H1 (cell line): ENCODE measurements around the gene KCNA5. TPM values are rescaled to one million over a fixed set of nuclear protein-coding genes. Genes with fewer than 3 reads are reported as not detected.

Experiments
- CTCF ChIA-PET: fragments of 300-600 bp; sonication (Branson Sonifier 250); formaldehyde crosslinking; loops from one replicate; lab custom pipeline; 2021; ENCODE audit not compliant: partially characterized antibody; lab: Charles Lee
- POLR2A ChIA-PET: fragments of 300-600 bp; sonication (Branson Sonifier 250); formaldehyde crosslinking; loops from one replicate; lab custom pipeline; 2021; ENCODE audit warnings: inconsistent platforms; ENCODE audit not compliant: partially characterized antibody; lab: Charles Lee
- DNase-seq, 2 experiments: peaks; one replicate each; pipeline versions ENCODE4 v3.0.0 to v3.0.0-alpha.2; 2010 to 2022; ENCODE audit warnings: low spot score in 2 of 2, low read depth in 1 of 2, mixed read lengths in 1 of 2
- FAIRE-seq: peaks from 2 replicates; lab custom pipeline; 2011; peaks lifted over from hg19 to GRCh38; lab: Jason Lieb, UNC
- H2AFZ ChIP-seq: 2 replicates; pipeline ENCODE4 v1.8.1; 2012; ENCODE audit warnings: low read length, inconsistent platforms
- H2AK5ac ChIP-seq: 2 replicates; pipeline ENCODE4 v1.6.1; 2013; ENCODE audit warnings: low read depth, low read length
- H2BK120ac ChIP-seq: replicated peaks from 2 replicates; pipeline ENCODE3; 2013; ENCODE audit warnings: low read depth, low read length, inconsistent platforms
- H2BK12ac ChIP-seq: 2 replicates; pipeline ENCODE4 v1.6.1; 2013; ENCODE audit warnings: low read depth, low read length
- H2BK15ac ChIP-seq: 2 replicates; pipeline ENCODE4 v1.6.1; 2013; ENCODE audit warnings: low read length
- H2BK20ac ChIP-seq: 2 replicates; pipeline ENCODE4 v1.6.1; 2013; ENCODE audit warnings: low read length
- H2BK5ac ChIP-seq: 2 replicates; pipeline ENCODE4 v1.6.1; 2013; ENCODE audit warnings: low read depth, low read length
- H3K14ac ChIP-seq: 2 replicates; pipeline ENCODE4 v1.6.1; 2013; ENCODE audit warnings: inconsistent platforms; ENCODE audit not compliant: insufficient read length
- H3K18ac ChIP-seq: 2 replicates; pipeline ENCODE4 v1.6.1; 2013; ENCODE audit warnings: low read length; ENCODE audit errors: extremely low read depth
- H3K23ac ChIP-seq: 2 replicates; pipeline ENCODE4 v1.6.1; 2013; ENCODE audit warnings: inconsistent platforms; ENCODE audit not compliant: insufficient read length
- H3K23me2 ChIP-seq: 2 replicates; pipeline ENCODE4 v1.6.1; 2013; ENCODE audit warnings: low read depth, low read length
- H3K27ac ChIP-seq: 2 replicates; pipeline ENCODE4 v1.6.1; 2011; ENCODE audit warnings: low read depth, low read length, inconsistent platforms
- H3K27me3 ChIP-seq, 4 experiments: replicated peaks in 1 of 4; 1 replicate in 1 of 4; 2 replicates in 3 of 4; pipeline versions ENCODE4 v1.6.1 to v1.8.1; 2011 to 2013; ENCODE audit warnings: low read length in 3 of 4, mild to moderate bottlenecking in 3 of 4, inconsistent platforms in 2 of 4, mixed read lengths in 2 of 4, moderate library complexity in 1 of 4; ENCODE audit not compliant: control insufficient read depth in 3 of 4, insufficient read depth in 3 of 4; ENCODE audit errors: extremely low read depth in 1 of 4
- H3K36me3 ChIP-seq, 4 experiments: 2 replicates each; pipeline versions ENCODE4 v1.6.1 to v1.8.1; 2011 to 2013; ENCODE audit warnings: mild to moderate bottlenecking in 4 of 4, low read length in 3 of 4, moderate library complexity in 2 of 4, control low read depth in 1 of 4, inconsistent platforms in 1 of 4; ENCODE audit not compliant: insufficient read depth in 4 of 4, control insufficient read depth in 2 of 4
- H3K4ac ChIP-seq: replicated peaks from 2 replicates; pipeline ENCODE3; 2013; ENCODE audit warnings: low read length, low read depth, mixed read lengths, inconsistent platforms; ENCODE audit not compliant: insufficient read length
- H3K4me1 ChIP-seq, 4 experiments: replicated peaks in 1 of 4; 1 replicate in 1 of 4; 2 replicates in 3 of 4; pipeline versions ENCODE4 v1.6.1 to v1.8.1; 2011 to 2013; ENCODE audit warnings: low read length in 3 of 4, inconsistent platforms in 2 of 4, mixed read lengths in 1 of 4; ENCODE audit not compliant: insufficient read depth in 4 of 4, control insufficient read depth in 3 of 4
- H3K4me2 ChIP-seq, 2 experiments: 2 replicates each; pipeline versions ENCODE4 v1.6.1 to v1.8.1; 2011 to 2013; ENCODE audit warnings: low read depth in 2 of 2, low read length in 2 of 2, control low read depth in 1 of 2, inconsistent platforms in 1 of 2, mild to moderate bottlenecking in 1 of 2; ENCODE audit not compliant: insufficient read depth in 1 of 2
- H3K4me3 ChIP-seq, 4 experiments: fragments of 200-600, 300-600 bp in 1 of 4; sonication (generic), shearing (Covaris generic), sonication (Bioruptor Twin) in 1 of 4; 2 replicates each; pipeline versions ENCODE4 v1.5.1 to v1.8.1; 2011 to 2016; ENCODE audit warnings: low read length in 4 of 4, low read depth in 3 of 4, control low read depth in 2 of 4, inconsistent platforms in 2 of 4, mild to moderate bottlenecking in 2 of 4, mixed read lengths in 1 of 4, moderate library complexity in 1 of 4; ENCODE audit not compliant: insufficient read depth in 2 of 4; ENCODE audit errors: extremely low read depth in 1 of 4
- H3K56ac ChIP-seq: replicated peaks from 2 replicates; pipeline ENCODE3; 2013; ENCODE audit warnings: low read depth, mild to moderate bottlenecking, mixed read lengths, low read length, inconsistent platforms; ENCODE audit not compliant: insufficient read length
- H3K79me1 ChIP-seq: 2 replicates; pipeline ENCODE4 v1.6.1; 2013; ENCODE audit warnings: low read depth, low read length, control low read depth
- H3K79me2 ChIP-seq, 2 experiments: 2 replicates each; pipeline versions ENCODE4 v1.6.1 to v1.8.1; 2012 to 2013; ENCODE audit warnings: low read length in 2 of 2, mild to moderate bottlenecking in 2 of 2, inconsistent platforms in 1 of 2; ENCODE audit not compliant: insufficient read depth in 2 of 2, control insufficient read depth in 1 of 2
- H3K9ac ChIP-seq, 4 experiments: replicated peaks in 1 of 4; 1 replicate in 1 of 4; 2 replicates in 3 of 4; pipeline versions ENCODE4 v1.6.1 to v1.8.1; 2011 to 2013; ENCODE audit warnings: low read depth in 3 of 4, low read length in 3 of 4, control low read depth in 2 of 4, mild to moderate bottlenecking in 2 of 4, moderate library complexity in 2 of 4, inconsistent platforms in 1 of 4; ENCODE audit errors: extremely low read depth in 1 of 4
- H3K9me3 ChIP-seq, 2 experiments: 2 replicates each; pipeline versions ENCODE4 v1.6.1 to v1.8.1; 2012 to 2013; ENCODE audit warnings: mild to moderate bottlenecking in 2 of 2, moderate library complexity in 2 of 2, control low read depth in 1 of 2, inconsistent platforms in 1 of 2, low read depth in 1 of 2, low read length in 1 of 2, mixed read lengths in 1 of 2; ENCODE audit not compliant: insufficient read depth in 2 of 2
- H4K20me1 ChIP-seq, 2 experiments: replicated peaks in 1 of 2; 2 replicates each; pipeline versions ENCODE3 to v1.8.1; 2011 to 2013; ENCODE audit warnings: inconsistent platforms in 2 of 2, low read length in 2 of 2, mild to moderate bottlenecking in 1 of 2; ENCODE audit not compliant: insufficient read depth in 2 of 2, control insufficient read depth in 1 of 2
- H4K5ac ChIP-seq: 2 replicates; pipeline ENCODE4 v1.6.1; 2013; ENCODE audit warnings: low read length, low read depth, mixed read lengths, inconsistent platforms; ENCODE audit not compliant: insufficient read length
- H4K8ac ChIP-seq: 2 replicates; pipeline ENCODE4 v1.8.0; 2013; ENCODE audit warnings: mild to moderate bottlenecking, moderate library complexity, low read length, inconsistent platforms; ENCODE audit not compliant: insufficient read depth; ENCODE audit errors: extremely low read depth
- H4K91ac ChIP-seq: replicated peaks from 2 replicates; pipeline ENCODE3; 2013; ENCODE audit warnings: low read length, mixed read lengths, inconsistent platforms; ENCODE audit not compliant: insufficient read length
- ATF2 ChIP-seq: IDR thresholded peaks from 2 replicates; pipeline ENCODE4 v1.6.1; 2012; ENCODE audit warnings: low read length, inconsistent platforms
- ATF3 ChIP-seq: IDR thresholded peaks from 2 replicates; pipeline ENCODE4 v1.6.1; 2011; ENCODE audit warnings: low read depth, mild to moderate bottlenecking, low read length; ENCODE audit not compliant: insufficient read depth
- BCL11A ChIP-seq, 2 experiments: IDR thresholded peaks; one replicate each; pipeline ENCODE4 v1.6.1; 2011; ENCODE audit warnings: low read depth in 2 of 2, low read length in 2 of 2, mild to moderate bottlenecking in 2 of 2
- BRCA1 ChIP-seq: IDR thresholded peaks from 2 replicates; pipeline ENCODE4 v1.6.1; 2012; ENCODE audit warnings: low read depth, low read length, improper control_type of control experiment
- CTBP2 ChIP-seq: IDR thresholded peaks from 2 replicates; pipeline ENCODE4 v1.7.0; 2011; ENCODE audit warnings: borderline replicate concordance, mild to moderate bottlenecking, moderate library complexity, mixed read lengths, low read length; ENCODE audit not compliant: insufficient read depth, insufficient read length
- EZH2 ChIP-seq: fragments of 200-600 bp; sonication (generic); IDR thresholded peaks from 2 replicates; pipeline ENCODE4 v1.7.1; 2012; ENCODE audit warnings: low read depth, mild to moderate bottlenecking, moderate library complexity, low read length, inconsistent platforms; ENCODE audit not compliant: severe bottlenecking
- GABPA ChIP-seq: IDR thresholded peaks from 2 replicates; pipeline ENCODE4 v1.6.1; 2011; ENCODE audit warnings: mild to moderate bottlenecking, low read length, moderate library complexity, borderline replicate concordance; ENCODE audit not compliant: insufficient read depth
- GTF2F1 ChIP-seq: IDR thresholded peaks from 2 replicates; pipeline ENCODE4 v1.6.1; 2012; ENCODE audit warnings: low read depth, low read length, improper control_type of control experiment, borderline replicate concordance
- HDAC6 ChIP-seq: IDR thresholded peaks from one replicate; pipeline ENCODE4 v1.7.1; 2012; ENCODE audit warnings: low read depth, mild to moderate bottlenecking, inconsistent platforms, low read length, moderate library complexity
- RNF2 ChIP-seq: fragments of 200-900, 300-1000 bp; sonication (generic); IDR thresholded peaks from 2 replicates; pipeline ENCODE4 v1.7.1; 2016; ENCODE audit warnings: borderline replicate concordance, low read depth, mild to moderate bottlenecking, antibody characterized with exemption, low read length; ENCODE audit not compliant: poor library complexity, severe bottlenecking; ENCODE audit errors: missing control alignments
- SIRT6 ChIP-seq: IDR thresholded peaks from one replicate; pipeline ENCODE4 v1.7.1; 2012; ENCODE audit warnings: low read length, inconsistent platforms
- WGBS, 2 experiments: shearing (Covaris generic) in 1 of 2; methylation state at CpG; one replicate each; pipeline versions ENCODE4 v1.1.6 to v1.1.7; 2013 to 2015; ENCODE audit warnings: low lambda C conversion rate in 2 of 2, mixed read lengths in 2 of 2, inconsistent platforms in 1 of 2, low coverage in 1 of 2, missing lambda C conversion rate in 1 of 2; ENCODE audit not compliant: insufficient replicate concordance in 2 of 2, insufficient coverage in 1 of 2, insufficient read length in 1 of 2; ENCODE audit errors: extremely low coverage in 1 of 2, missing lambda C conversion rate in 1 of 2; 5-methylcytosine and 5-hydroxymethylcytosine counted together
- polyA plus RNA-seq, 7 experiments: library from polyadenylated mRNA; depleted of rRNA in 3 of 7; stranded (reverse) in 5 of 7; unstranded in 2 of 7; fragments of >200 nt in 5 of 7; fragments of 200-250 nt in 2 of 7; gene quantifications; 1 replicate in 5 of 7; 2 replicates in 1 of 7; 4 replicates in 1 of 7; pipeline versions ENCODE4 v1.2.1 to v1.2.3, GENCODE V29; 2011 to 2013; ENCODE audit warnings: missing spikeins in 2 of 7, mixed read lengths in 2 of 7
- total RNA-seq: library from RNA; stranded (reverse); fragmentation: NEBNext Ultra II Directional; extraction: Animal tissue kit (Norgen Biotek cat#: 25700); gene quantifications from 2 replicates; pipeline ENCODE4 v1.2.1, GENCODE V29; 2021

Gene KCNA5
- total and polyA plus RNA-seq, 2 of the 8 experiments (the other 6 are each of a cell fraction or from before 2014, with no cell fraction given): 0.20 to 0.29 TPM

GRCh38 chr12:5068619-5069018, 24.9 kb downstream of the KCNA5 start:
- H3K9ac ChIP-seq: no peak overlapping the region
- H3K27ac ChIP-seq: no peak overlapping the region
- no peak overlapping the region for H2AK5ac ChIP-seq
- no peak overlapping the region for H3K14ac ChIP-seq
- no peak overlapping the region for H2BK120ac ChIP-seq
- no peak overlapping the region for H3K56ac ChIP-seq
- no peak overlapping the region for H4K8ac ChIP-seq
- no peak overlapping the region for H3K23ac ChIP-seq
- ChIA-PET CTCF (interaction anchor here (0.8 to 10.3 kb wide), 6 partner anchors 8 to 211 kb away, joined by 3 to 149 read pairs (median 46); no protein-coding TSS in a partner anchor), POLR2A (interaction anchor here (1.2 kb wide), 1 partner anchor 10 kb away, joined by 3 read pairs; no protein-coding TSS in a partner anchor)
- no peaks in the 10 kb centered on the region for H4K20me1 ChIP-seq
- H3K4me2 ChIP-seq: no peak overlapping the region
- H3K4me3 ChIP-seq: no peak overlapping the region
- 0 out of 7 replicates have a peak, but pooled peaks cover 0 to 4% (median 0%) of the 10 kb centered on the region in 4 experiments for H3K27me3 ChIP-seq
- H4K5ac ChIP-seq: no peak overlapping the region
- DNase-seq (no peak), FAIRE-seq (no peak)
- H2BK20ac ChIP-seq: no peak overlapping the region
- no peak overlapping the region for H2AFZ ChIP-seq
- no peaks in the 10 kb centered on the region for H3K79me2 ChIP-seq
- no peaks in the 10 kb centered on the region for H3K36me3 ChIP-seq
- H2BK12ac ChIP-seq: no peak overlapping the region
- no peaks in the 10 kb centered on the region for H3K79me1 ChIP-seq
- H3K18ac ChIP-seq: no peak overlapping the region
- H3K4me1 ChIP-seq: peaks cover 0 to 5% (median 2%) of the 10 kb centered on the region in 4 experiments; a peak in 3 of 7 replicates
- H2BK15ac ChIP-seq: no peak overlapping the region
- WGBS, 2 experiments: 87% methylated on average over 1 of the region's 1 CpG; no CpG with 5 or more reads in 1 of the 2 experiments
- no peak overlapping the region for H3K4ac ChIP-seq
- no peak overlapping the region for H2BK5ac ChIP-seq
- H4K91ac ChIP-seq: no peak overlapping the region
- H3K9me3 ChIP-seq: no peaks in the 10 kb centered on the region
- H3K23me2 ChIP-seq: no peaks in the 10 kb centered on the region
- TF ChIP-seq GTF2F1 (no peak), HDAC6 (no peak), SIRT6 (no peak), BRCA1 (no peak), EZH2 (no peak), GABPA (no peak), ATF2 (no peak), RNF2 (no peak), CTBP2 (no peak), BCL11A (IDR thresholded peaks at IDR 0.05; ENCODE audit: low read depth in 2 of 2, low read length in 2 of 2) (no peak), ATF3 (no peak)
